ENCODE measurements around the gene TNNT2. TPM values are rescaled to one million over a fixed set of nuclear protein-coding genes. Genes with fewer than 3 reads are reported as not detected.
A peak's percentile ranks its signal among the peaks of the same experiment; 100 is the strongest.

The TNNT2 gene
- total RNA-seq, 1 donor from 2014 or later: 8,708 TPM

- peak overlapping the region; percentile 57 for H3K27ac ChIP-seq (replicated peaks)
- no peak for TF ChIP-seq CTCF (IDR thresholded peaks at IDR 0.05; ENCODE audit: borderline replicate concordance)
Measured at GRCh38 chr1:201310986-201311355, 66.5 kb downstream of the TNNT2 start.

GRCh38 chr1:201310251-201310985, 67.1 kb downstream of the TNNT2 start:
- Histone ChIP-seq H3K36me3 (no peaks in the 10 kb centered on the region), H3K27me3 (ENCODE audit: low read depth) (peaks cover 20% of the 10 kb centered on the region), H3K9me3 (replicated peaks) (no peaks in the 10 kb centered on the region), H3K4me1 (peaks cover 45% of the 10 kb centered on the region), H3K27ac (replicated peaks) (peak overlapping the region; percentile 57), H3K4me3 (no peak overlapping the region)
- no peak for TF ChIP-seq CTCF (IDR thresholded peaks at IDR 0.05; ENCODE audit: borderline replicate concordance)
- intact Hi-C loops (cut with micrococcal nuclease): no loop called here
- DNase-seq: no peak

More at GRCh38 chr1:201310986-201311355, 66.5 kb downstream of the TNNT2 start:
- Histone ChIP-seq H3K27me3 (ENCODE audit: low read depth) (peaks cover 20% of the 10 kb centered on the region), H3K36me3 (no peaks in the 10 kb centered on the region), H3K4me3 (no peak overlapping the region), H3K4me1 (peaks cover 45% of the 10 kb centered on the region), H3K9me3 (replicated peaks) (no peaks in the 10 kb centered on the region)
- intact Hi-C loops (cut with micrococcal nuclease): no loop called here
- no peak for DNase-seq

GRCh38 chr1:201309416-201309815, 68.1 kb downstream of the TNNT2 start:
- peak; percentile 67 for DNase-seq
- Histone ChIP-seq H3K36me3 (no peaks in the 10 kb centered on the region), H3K27ac (replicated peaks) (peak overlapping the region; percentile 70), H3K9me3 (replicated peaks) (no peaks in the 10 kb centered on the region), H3K27me3 (ENCODE audit: low read depth) (peaks cover 11% of the 10 kb centered on the region), H3K4me3 (no peak overlapping the region), H3K4me1 (peaks cover 45% of the 10 kb centered on the region)
- no peak for TF ChIP-seq CTCF (IDR thresholded peaks at IDR 0.05; ENCODE audit: borderline replicate concordance)
- intact Hi-C loops (cut with micrococcal nuclease): no loop called here

Other genes starting within 250 kb of the TNNT2 start
- gene TMEM9, start 223.2 kb downstream of the TNNT2 start, total RNA-seq: 25.3 TPM
- gene IGFN1, start 186.9 kb downstream of the TNNT2 start, total RNA-seq: not detected
- gene PKP1, start 94.2 kb downstream of the TNNT2 start, total RNA-seq: 0.38 TPM
- 2.0 TPM for gene LAD1, start 21.6 kb upstream of the TNNT2 start, total RNA-seq
- 44.2 TPM for gene TNNI1, start 44.0 kb upstream of the TNNT2 start, total RNA-seq
- 21.1 TPM for gene PHLDA3, start 91.5 kb upstream of the TNNT2 start, total RNA-seq
- 41.0 TPM for gene CSRP1, start 129.4 kb upstream of the TNNT2 start, total RNA-seq
- 74.8 TPM for gene NAV1, start 161.4 kb upstream of the TNNT2 start, total RNA-seq

Data from left ventricle myocardium inferior (tissue), 1 donor.